WTC11 (cell line): ENCODE results near the gene NEIL3. TPM values are rescaled to one million over a fixed set of nuclear protein-coding genes. Genes with fewer than 3 reads are reported as not detected.

ENCODE experiments used
- ATAC-seq: fragments of 200-7000 bp; cut with Tn5 transposase; 2 replicates; pipeline ENCODE4 v1.10.0; 2021; ENCODE audit warnings: mild to moderate bottlenecking, moderate library complexity
- CTCF ChIA-PET: fragments of 300-600 bp; sonication (Branson Sonifier 250); formaldehyde crosslinking; loops from one replicate; lab custom pipeline; 2021; ENCODE audit warnings: antibody characterized with exemption; lab: Charles Lee
- POLR2A ChIA-PET: fragments of 350-600 bp; sonication (Branson Sonifier 250); formaldehyde crosslinking; loops from one replicate; lab custom pipeline; 2021; ENCODE audit warnings: antibody characterized with exemption; lab: Charles Lee
- DNase-seq: peaks from one replicate; pipeline ENCODE4 v3.0.0; 2021; ENCODE audit warnings: low spot score
- H3K27ac Mint-ChIP-seq: 2 replicates; pipeline ENCODE4 v1.8.0; 2021; ENCODE audit warnings: mixed read lengths
- H3K27me3 Mint-ChIP-seq: 2 replicates; pipeline ENCODE4 v1.8.0; 2021; ENCODE audit warnings: low read depth, mild to moderate bottlenecking, moderate library complexity, mixed read lengths
- H3K36me3 Mint-ChIP-seq: 2 replicates; pipeline ENCODE4 v1.8.0; 2021; ENCODE audit warnings: mixed read lengths
- H3K4me1 Mint-ChIP-seq: 2 replicates; pipeline ENCODE4 v1.8.0; 2022; ENCODE audit warnings: mixed read lengths
- H3K4me3 Mint-ChIP-seq: 2 replicates; pipeline ENCODE4 v1.8.0; 2021; ENCODE audit warnings: mild to moderate bottlenecking, moderate library complexity, mixed read lengths
- H3K9me3 Mint-ChIP-seq: 2 replicates; pipeline ENCODE4 v1.8.0; 2021; ENCODE audit warnings: mixed read lengths
- AR ChIP-seq: fragments of 250-450 bp; sonication (Bioruptor Pico); IDR thresholded peaks from 2 replicates; pipeline ENCODE4 v1.9.0; 2021; ENCODE audit warnings: mild to moderate bottlenecking
- ATF1 ChIP-seq: sonication (generic); formaldehyde crosslinking; IDR thresholded peaks from 2 replicates; pipeline ENCODE4 v1.8.1; 2023; ENCODE audit warnings: mild to moderate bottlenecking, moderate library complexity, missing genetic modification reagents
- CREM ChIP-seq: sonication (generic); formaldehyde crosslinking; IDR thresholded peaks from 2 replicates; pipeline ENCODE4 v1.8.1; 2022; ENCODE audit warnings: mild to moderate bottlenecking, missing genetic modification reagents, moderate library complexity
- FOXP1 ChIP-seq: sonication (generic); formaldehyde crosslinking; IDR thresholded peaks from 2 replicates; pipeline ENCODE4 v1.8.0; 2022; ENCODE audit warnings: missing genetic modification reagents, mild to moderate bottlenecking, moderate library complexity, borderline replicate concordance
- MAX ChIP-seq: sonication (generic); formaldehyde crosslinking; IDR thresholded peaks from 2 replicates; pipeline ENCODE4 v1.8.0; 2022; ENCODE audit warnings: mild to moderate bottlenecking, missing genetic modification reagents
- MXD4 ChIP-seq: fragments of 250-450 bp; sonication (Bioruptor Pico); IDR thresholded peaks from 2 replicates; pipeline ENCODE4 v1.8.0; 2021; ENCODE audit warnings: mild to moderate bottlenecking, moderate library complexity, borderline replicate concordance
- NFATC4 ChIP-seq: fragments of 250-450 bp; sonication (Bioruptor Pico); IDR thresholded peaks from 2 replicates; pipeline ENCODE4 v1.9.0; 2021; ENCODE audit warnings: mild to moderate bottlenecking
- NFE2L1 ChIP-seq: sonication (generic); formaldehyde crosslinking; IDR thresholded peaks from 2 replicates; pipeline ENCODE4 v1.8.1; 2023; ENCODE audit warnings: missing genetic modification reagents
- NFYB ChIP-seq: sonication (generic); formaldehyde crosslinking; conservative IDR thresholded peaks from 2 replicates; pipeline ENCODE4 v1.8.0; 2022; ENCODE audit warnings: low read depth, missing genetic modification reagents
- SP1 ChIP-seq: sonication (generic); formaldehyde crosslinking; conservative IDR thresholded peaks from 2 replicates; pipeline ENCODE4 v1.8.1; 2022; ENCODE audit warnings: missing genetic modification reagents
- STAT6 ChIP-seq: sonication (generic); formaldehyde crosslinking; conservative IDR thresholded peaks from 2 replicates; pipeline ENCODE4 v1.8.1; 2023; ENCODE audit warnings: mild to moderate bottlenecking, low read depth, missing genetic modification reagents, moderate library complexity
- TCF7 ChIP-seq: sonication (generic); formaldehyde crosslinking; IDR thresholded peaks from 2 replicates; pipeline ENCODE4 v1.8.0; 2022; ENCODE audit warnings: mild to moderate bottlenecking, low read depth, missing genetic modification reagents, moderate library complexity
- ZBTB21 ChIP-seq: sonication (generic); formaldehyde crosslinking; IDR thresholded peaks from 2 replicates; pipeline ENCODE4 v1.8.1; 2023; ENCODE audit warnings: mild to moderate bottlenecking, missing genetic modification reagents, borderline replicate concordance
- ZNF138 ChIP-seq: sonication (generic); formaldehyde crosslinking; conservative IDR thresholded peaks from 2 replicates; pipeline ENCODE4 v1.8.1; 2022; ENCODE audit warnings: mild to moderate bottlenecking, moderate library complexity, missing genetic modification reagents
- ZNF263 ChIP-seq: sonication (generic); formaldehyde crosslinking; IDR thresholded peaks from 2 replicates; pipeline ENCODE4 v1.8.1; 2022; ENCODE audit warnings: low read depth, mild to moderate bottlenecking, moderate library complexity, missing genetic modification reagents
- total RNA-seq: library from RNA; stranded (reverse); gene quantifications from 3 replicates; pipeline ENCODE4 v1.2.3, GENCODE V29; 2021
- TF ChIP-seq, protein P1 (sequence below): fragments of 250-450 bp; sonication (Bioruptor Pico); IDR thresholded peaks from 2 replicates; pipeline ENCODE4 v1.9.0; 2021; ENCODE audit warnings: mild to moderate bottlenecking, borderline replicate concordance
- TF ChIP-seq, protein P2 (sequence below): fragments of 250-450 bp; sonication (Bioruptor Pico); IDR thresholded peaks from 2 replicates; pipeline ENCODE4 v2.1.2; 2022; ENCODE audit warnings: mild to moderate bottlenecking, moderate library complexity

The NEIL3 gene
- total RNA-seq, 1 experiment from 2014 or later, result 9.9 TPM

GRCh38 chr4:177401658-177402273 is 92.1 kb downstream of the NEIL3 start:
- Mint-ChIP-seq H3K9me3 (peaks cover 16% of the 10 kb centered on the region), H3K36me3 (no peaks in the 10 kb centered on the region; the same call in none of the 2 replicates), H3K4me1 (peaks cover 21% of the 10 kb centered on the region), H3K27ac (peak overlapping the region; percentile 93)
- TF ChIP-seq FOXP1 (CRISPR knock-in tag) (no peak), ATF1 (CRISPR knock-in tag) (no peak), SP1 (no peak), STAT6 (CRISPR knock-in tag) (no peak), ZBTB21 (CRISPR knock-in tag) (no peak), ZNF138 (CRISPR knock-in tag) (no peak), MXD4 (CRISPR knock-in tag) (no peak), ZNF263 (no peak), NFYB (CRISPR knock-in tag) (no peak), CREM (CRISPR knock-in tag) (no peak), TCF7 (CRISPR knock-in tag) (no peak), NFE2L1 (no peak), AR (CRISPR knock-in tag) (no peak), NFATC4 (CRISPR knock-in tag) (no peak), MAX (CRISPR knock-in tag) (no peak)
- TF ChIP-seq, protein P1, sequence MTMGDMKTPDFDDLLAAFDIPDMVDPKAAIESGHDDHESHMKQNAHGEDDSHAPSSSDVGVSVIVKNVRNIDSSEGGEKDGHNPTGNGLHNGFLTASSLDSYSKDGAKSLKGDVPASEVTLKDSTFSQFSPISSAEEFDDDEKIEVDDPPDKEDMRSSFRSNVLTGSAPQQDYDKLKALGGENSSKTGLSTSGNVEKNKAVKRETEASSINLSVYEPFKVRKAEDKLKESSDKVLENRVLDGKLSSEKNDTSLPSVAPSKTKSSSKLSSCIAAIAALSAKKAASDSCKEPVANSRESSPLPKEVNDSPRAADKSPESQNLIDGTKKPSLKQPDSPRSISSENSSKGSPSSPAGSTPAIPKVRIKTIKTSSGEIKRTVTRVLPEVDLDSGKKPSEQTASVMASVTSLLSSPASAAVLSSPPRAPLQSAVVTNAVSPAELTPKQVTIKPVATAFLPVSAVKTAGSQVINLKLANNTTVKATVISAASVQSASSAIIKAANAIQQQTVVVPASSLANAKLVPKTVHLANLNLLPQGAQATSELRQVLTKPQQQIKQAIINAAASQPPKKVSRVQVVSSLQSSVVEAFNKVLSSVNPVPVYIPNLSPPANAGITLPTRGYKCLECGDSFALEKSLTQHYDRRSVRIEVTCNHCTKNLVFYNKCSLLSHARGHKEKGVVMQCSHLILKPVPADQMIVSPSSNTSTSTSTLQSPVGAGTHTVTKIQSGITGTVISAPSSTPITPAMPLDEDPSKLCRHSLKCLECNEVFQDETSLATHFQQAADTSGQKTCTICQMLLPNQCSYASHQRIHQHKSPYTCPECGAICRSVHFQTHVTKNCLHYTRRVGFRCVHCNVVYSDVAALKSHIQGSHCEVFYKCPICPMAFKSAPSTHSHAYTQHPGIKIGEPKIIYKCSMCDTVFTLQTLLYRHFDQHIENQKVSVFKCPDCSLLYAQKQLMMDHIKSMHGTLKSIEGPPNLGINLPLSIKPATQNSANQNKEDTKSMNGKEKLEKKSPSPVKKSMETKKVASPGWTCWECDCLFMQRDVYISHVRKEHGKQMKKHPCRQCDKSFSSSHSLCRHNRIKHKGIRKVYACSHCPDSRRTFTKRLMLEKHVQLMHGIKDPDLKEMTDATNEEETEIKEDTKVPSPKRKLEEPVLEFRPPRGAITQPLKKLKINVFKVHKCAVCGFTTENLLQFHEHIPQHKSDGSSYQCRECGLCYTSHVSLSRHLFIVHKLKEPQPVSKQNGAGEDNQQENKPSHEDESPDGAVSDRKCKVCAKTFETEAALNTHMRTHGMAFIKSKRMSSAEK (CRISPR knock-in tag), result no peak
- TF ChIP-seq, protein P2, sequence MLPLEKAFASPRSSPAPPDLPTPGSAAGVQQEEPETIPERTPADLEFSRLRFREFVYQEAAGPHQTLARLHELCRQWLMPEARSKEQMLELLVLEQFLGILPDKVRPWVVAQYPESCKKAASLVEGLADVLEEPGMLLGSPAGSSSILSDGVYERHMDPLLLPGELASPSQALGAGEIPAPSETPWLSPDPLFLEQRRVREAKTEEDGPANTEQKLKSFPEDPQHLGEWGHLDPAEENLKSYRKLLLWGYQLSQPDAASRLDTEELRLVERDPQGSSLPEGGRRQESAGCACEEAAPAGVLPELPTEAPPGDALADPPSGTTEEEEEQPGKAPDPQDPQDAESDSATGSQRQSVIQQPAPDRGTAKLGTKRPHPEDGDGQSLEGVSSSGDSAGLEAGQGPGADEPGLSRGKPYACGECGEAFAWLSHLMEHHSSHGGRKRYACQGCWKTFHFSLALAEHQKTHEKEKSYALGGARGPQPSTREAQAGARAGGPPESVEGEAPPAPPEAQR, result no peak
- TF ChIP-seq, all 79 proteins: peak for 0
- POLR2A ChIA-PET, result no interaction called here
- H3K4me3 Mint-ChIP-seq, result no peak overlapping the region
- DNase-seq, result no peak
- no peaks in the 10 kb centered on the region for H3K27me3 Mint-ChIP-seq
- CTCF ChIA-PET, result interaction anchor here (1.0 kb wide), 1 partner anchor 21 kb away, joined by 4 read pairs; no protein-coding TSS in a partner anchor
- ATAC-seq, result peak; percentile 51
